ENCODE results near the gene STAB2. TPM values are rescaled to one million over a fixed set of nuclear protein-coding genes. Genes with fewer than 3 reads are reported as not detected.

The STAB2 gene
- total RNA-seq, 4 donors from 2014 or later, result 0.95 TPM; not detected in 3

- Histone ChIP-seq H3K4me1 (no peaks in the 10 kb centered on the region), H3K9me3 (no peaks in the 10 kb centered on the region), H3K4me3 (no peak overlapping the region), H3K27me3 (peaks cover 0 to 7% (median 0%) of the 10 kb centered on the region in 4 donors), H3K36me3 (no peaks in the 10 kb centered on the region), H3K27ac (no peak overlapping the region)
- WGBS, 2 donors, result 0 to 17% methylated on average over 1 of the region's 1 CpG
- no peak for DNase-seq
- intact Hi-C loops (cut with DNase I), result no loop called here
- TF ChIP-seq CTCF (IDR thresholded peaks at IDR 0.05), result no peak
- TF ChIP-seq POLR2A (IDR thresholded peaks at IDR 0.05), result no peak
These were observed 53.3 kb downstream of the STAB2 start for GRCh38 chr12:103640410-103640809.

GRCh38 chr12:103640831-103641230 is 53.8 kb downstream of the STAB2 start:
- Histone ChIP-seq H3K27ac (no peak overlapping the region), H3K4me3 (no peak overlapping the region), H3K36me3 (no peaks in the 10 kb centered on the region), H3K27me3 (peaks cover 0 to 9% (median 0%) of the 10 kb centered on the region in 4 donors), H3K4me1 (no peaks in the 10 kb centered on the region), H3K9me3 (no peaks in the 10 kb centered on the region)
- TF ChIP-seq CTCF (IDR thresholded peaks at IDR 0.05) (no peak), POLR2A (IDR thresholded peaks at IDR 0.05) (no peak)
- intact Hi-C loops (cut with DNase I), result no loop called here
- WGBS, 2 donors, result 75 to 82% methylated on average over 4 of the region's 4 CpGs
- DNase-seq, result no peak

- no peak overlapping the region for H3K27ac ChIP-seq
- H3K27me3 ChIP-seq, result peaks cover 0 to 10% (median 0%) of the 10 kb centered on the region in 4 donors
- no peak for DNase-seq
- H3K4me3 ChIP-seq, result no peak overlapping the region
- WGBS, 2 donors, result 46 to 54% methylated on average over 1 to 3 of the region's 3 CpGs
- H3K36me3 ChIP-seq, result no peaks in the 10 kb centered on the region
- H3K9me3 ChIP-seq, result no peaks in the 10 kb centered on the region
- intact Hi-C loops (cut with DNase I), result no loop called here
- no peak for TF ChIP-seq CTCF (IDR thresholded peaks at IDR 0.05)
- TF ChIP-seq POLR2A (IDR thresholded peaks at IDR 0.05), result no peak
- no peaks in the 10 kb centered on the region for H3K4me1 ChIP-seq
These were observed 55.3 kb downstream of the STAB2 start for GRCh38 chr12:103642240-103642864.

GRCh38 chr12:103645202-103645601 is 58.1 kb downstream of the STAB2 start:
- WGBS, 2 donors, result 50 to 82% methylated on average over 1 of the region's 1 CpG
- no peaks in the 10 kb centered on the region for H3K9me3 ChIP-seq
- peaks cover 0 to 9% (median 0%) of the 10 kb centered on the region in 4 donors for H3K27me3 ChIP-seq
- TF ChIP-seq CTCF (IDR thresholded peaks at IDR 0.05) (no peak), POLR2A (IDR thresholded peaks at IDR 0.05) (no peak)
- intact Hi-C loops (cut with DNase I), result no loop called here
- H3K4me3 ChIP-seq, result no peak overlapping the region
- no peaks in the 10 kb centered on the region for H3K36me3 ChIP-seq
- no peak overlapping the region for H3K27ac ChIP-seq
- H3K4me1 ChIP-seq, result no peaks in the 10 kb centered on the region
- DNase-seq, result no peak

- no peaks in the 10 kb centered on the region for H3K4me1 ChIP-seq
- intact Hi-C loops (cut with DNase I), result no loop called here
- DNase-seq, result no peak
- H3K4me3 ChIP-seq, result no peak overlapping the region
- no peaks in the 10 kb centered on the region for H3K36me3 ChIP-seq
- 15 to 21% methylated on average over 2 of the region's 2 CpGs for WGBS, 2 donors
- TF ChIP-seq POLR2A (IDR thresholded peaks at IDR 0.05) (no peak), CTCF (IDR thresholded peaks at IDR 0.05) (no peak)
- H3K27ac ChIP-seq, result no peak overlapping the region
- peaks cover 0 to 10% (median 0%) of the 10 kb centered on the region in 4 donors for H3K27me3 ChIP-seq
- no peaks in the 10 kb centered on the region for H3K9me3 ChIP-seq
These were observed 60.2 kb downstream of the STAB2 start for GRCh38 chr12:103647267-103647666.

Data from esophagus squamous epithelium (tissue), 5 donors.